DMS53 treated with DMSO at 0.1 percent for 48 hours (cell line): ENCODE results near the gene AURKB.

Experiments used
- DNase-seq: peaks from one replicate; lab custom pipeline; 2025; ENCODE audit not compliant: unreplicated experiment; lab: John Stamatoyannopoulos, UW

Gene AURKB

DNA sequence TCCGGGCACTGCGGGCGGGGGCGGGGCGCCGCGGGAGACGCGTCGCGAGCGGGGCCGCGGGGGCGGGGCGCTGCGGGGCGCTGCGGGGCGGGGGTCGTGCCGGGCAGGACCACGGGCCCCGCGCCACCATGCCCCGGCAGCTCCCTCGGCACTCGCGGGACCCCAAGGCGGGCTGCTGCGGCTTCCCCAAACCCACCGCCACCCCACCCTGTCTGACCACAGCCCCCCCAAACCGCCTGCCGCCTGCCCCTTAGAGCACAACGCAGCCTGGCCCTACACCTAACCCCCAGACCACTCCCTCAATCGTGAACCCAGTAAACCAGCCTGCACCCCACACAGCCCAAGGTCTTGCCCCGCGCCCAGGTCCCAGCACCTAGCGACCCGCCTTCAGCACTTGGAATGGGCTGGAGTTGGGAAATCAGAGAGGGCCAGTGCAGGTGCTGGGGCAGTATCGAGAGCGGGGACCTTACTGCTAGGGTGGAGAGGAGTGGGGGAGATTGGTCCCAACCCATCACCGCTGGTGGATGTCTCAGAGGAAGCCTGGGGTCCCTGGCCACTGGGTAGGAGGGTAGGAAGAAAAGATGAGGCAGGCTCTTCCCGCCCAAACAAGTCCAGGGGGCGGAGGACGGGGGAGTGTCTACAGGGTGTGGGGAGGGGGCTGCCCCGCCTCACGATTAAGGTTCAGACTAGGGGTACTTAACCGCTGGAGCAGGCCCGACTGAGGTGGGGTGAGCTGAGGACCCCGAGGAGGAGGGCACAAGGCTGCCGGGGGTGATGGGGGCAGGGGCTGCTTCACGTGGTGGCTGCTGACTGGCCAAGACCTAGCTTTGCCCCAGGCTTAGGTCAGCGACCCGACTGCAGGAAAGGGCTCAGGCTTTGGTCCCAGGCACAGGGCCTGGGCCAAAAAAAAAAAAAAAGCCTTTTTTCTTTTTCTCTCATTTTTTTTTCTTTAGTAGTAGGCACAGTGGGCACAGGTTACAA, 47.1 kb downstream of the AURKB start:
- peak; percentile 24 for DNase-seq

DNA sequence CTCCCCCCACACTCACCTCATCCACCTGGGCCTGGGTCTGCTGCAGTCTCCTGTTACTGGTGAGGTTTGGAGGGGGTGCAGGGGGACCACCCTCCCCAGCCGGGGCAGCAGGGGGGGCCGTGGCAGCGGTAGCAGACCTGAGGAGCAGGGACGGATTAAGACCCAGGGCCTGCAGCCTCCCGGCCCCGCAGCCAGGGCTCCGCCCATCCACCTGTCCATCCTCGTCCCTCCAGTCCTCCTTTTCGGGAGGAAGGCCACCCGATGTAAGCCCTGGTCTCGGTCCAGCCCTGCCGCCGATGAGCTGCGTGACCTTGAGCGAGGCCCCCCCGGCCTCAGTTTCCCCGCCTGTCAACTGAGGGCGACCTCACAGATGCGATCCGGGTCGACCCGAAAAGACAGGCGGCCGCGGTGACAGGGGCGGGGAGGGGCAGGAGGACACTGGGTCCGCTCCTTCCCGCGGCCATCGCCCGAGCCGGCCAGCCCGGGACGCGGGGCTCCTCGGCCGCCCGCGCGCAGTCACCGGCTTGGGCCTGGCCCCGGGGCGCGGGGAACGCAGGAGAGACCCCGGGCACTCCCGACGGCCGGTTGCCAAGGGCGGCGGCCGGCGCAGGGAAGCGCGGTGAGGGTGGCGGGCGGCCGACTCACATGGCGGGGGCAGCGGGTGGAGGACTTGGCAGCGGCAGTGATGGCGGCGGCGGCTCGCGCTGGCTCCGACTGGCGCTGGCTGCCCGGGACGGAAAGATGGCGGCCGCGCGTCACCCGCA, 48.0 kb downstream of the AURKB start, which contains the start of gene VAMP2:
TSS of gene VAMP2 (minus strand) at position 716 of the 764 bp plus-strand sequence. CDS start at position 647, 69 bp downstream.
- DNase-seq: peak; percentile 58

DNA sequence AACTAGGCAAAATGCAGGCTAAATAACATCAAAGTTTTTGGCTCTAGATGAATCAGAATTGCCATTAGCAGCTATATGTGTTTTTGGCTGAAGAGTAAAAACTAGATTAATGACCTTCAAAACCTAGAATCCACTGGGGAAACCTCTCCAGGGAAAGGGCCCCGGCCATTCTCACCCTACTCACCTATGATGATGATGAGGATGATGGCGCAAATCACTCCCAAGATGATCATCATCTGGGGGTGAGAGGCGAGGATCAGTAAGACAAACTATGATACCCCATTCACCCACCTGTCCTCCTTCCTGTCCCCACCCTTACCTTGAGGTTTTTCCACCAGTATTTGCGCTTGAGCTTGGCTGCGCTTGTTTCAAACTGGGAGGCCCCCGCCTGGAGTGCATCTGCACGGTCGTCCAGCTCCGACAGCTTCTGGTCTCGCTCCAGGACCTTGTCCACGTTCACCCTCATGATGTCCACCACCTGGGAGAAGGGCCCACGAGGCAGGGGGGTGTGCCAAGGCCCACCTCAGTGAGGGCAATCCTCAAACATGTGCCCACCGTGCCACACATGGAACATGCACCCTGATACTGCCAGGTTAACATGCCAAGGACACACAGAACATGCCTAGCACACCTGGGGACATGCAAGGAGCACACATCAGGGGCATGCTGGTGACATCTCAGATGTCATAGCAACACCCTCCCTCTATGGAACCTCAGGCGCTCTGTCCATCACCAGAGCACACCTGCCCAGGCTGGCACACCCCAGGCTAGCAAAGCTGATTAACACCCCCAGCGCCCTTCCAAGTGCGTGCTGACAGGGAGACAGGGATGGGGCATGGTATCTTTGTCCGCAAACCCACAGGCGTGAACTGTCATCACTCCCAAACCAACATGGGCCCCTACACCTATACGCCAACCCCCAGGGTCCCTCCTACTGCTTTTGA, 48.8 kb downstream of the AURKB start:
- no peak for DNase-seq

DNA sequence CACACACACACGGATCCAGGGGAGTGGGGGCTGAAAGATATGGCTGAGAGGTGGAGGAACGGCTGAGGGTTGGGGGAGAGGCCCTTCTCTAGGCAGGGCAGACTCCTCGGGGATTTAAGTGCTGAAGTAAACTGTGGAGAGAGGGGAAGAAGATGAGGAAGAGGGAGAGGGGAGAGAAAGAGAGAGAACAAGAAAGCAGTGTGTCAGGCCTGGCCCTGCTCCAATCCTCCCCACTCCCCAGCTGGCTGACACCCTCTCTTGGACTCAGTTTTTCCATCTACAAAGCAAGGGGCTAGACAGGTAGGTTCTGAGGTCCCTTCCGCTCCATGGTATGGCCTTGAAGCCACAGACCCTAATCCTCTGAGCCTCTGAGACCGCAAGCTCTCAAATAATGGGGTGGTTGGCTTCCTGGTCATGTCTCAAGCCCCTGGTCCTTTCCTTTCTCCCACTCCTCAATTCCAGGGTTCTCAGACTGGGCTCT, 49.6 kb downstream of the AURKB start:
- no peak for DNase-seq

DNA sequence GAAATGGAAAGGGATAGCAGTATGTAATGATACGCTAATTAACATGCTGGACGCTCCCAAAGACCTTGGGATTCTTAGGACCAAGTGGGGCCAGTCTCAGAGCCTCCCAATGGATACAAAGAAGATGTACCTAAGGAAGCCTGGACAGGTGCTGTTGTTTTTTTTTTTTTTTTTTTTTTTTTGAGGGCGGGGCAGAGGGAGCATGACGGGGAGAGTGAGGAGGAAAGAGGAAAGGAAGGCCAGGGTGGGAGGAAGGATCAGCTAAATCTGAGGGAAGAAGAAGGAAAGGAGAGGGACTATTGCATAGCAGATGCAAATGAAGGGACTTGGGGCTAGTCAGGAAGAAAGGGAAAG, 50.2 kb downstream of the AURKB start:
- no peak for DNase-seq

DNA sequence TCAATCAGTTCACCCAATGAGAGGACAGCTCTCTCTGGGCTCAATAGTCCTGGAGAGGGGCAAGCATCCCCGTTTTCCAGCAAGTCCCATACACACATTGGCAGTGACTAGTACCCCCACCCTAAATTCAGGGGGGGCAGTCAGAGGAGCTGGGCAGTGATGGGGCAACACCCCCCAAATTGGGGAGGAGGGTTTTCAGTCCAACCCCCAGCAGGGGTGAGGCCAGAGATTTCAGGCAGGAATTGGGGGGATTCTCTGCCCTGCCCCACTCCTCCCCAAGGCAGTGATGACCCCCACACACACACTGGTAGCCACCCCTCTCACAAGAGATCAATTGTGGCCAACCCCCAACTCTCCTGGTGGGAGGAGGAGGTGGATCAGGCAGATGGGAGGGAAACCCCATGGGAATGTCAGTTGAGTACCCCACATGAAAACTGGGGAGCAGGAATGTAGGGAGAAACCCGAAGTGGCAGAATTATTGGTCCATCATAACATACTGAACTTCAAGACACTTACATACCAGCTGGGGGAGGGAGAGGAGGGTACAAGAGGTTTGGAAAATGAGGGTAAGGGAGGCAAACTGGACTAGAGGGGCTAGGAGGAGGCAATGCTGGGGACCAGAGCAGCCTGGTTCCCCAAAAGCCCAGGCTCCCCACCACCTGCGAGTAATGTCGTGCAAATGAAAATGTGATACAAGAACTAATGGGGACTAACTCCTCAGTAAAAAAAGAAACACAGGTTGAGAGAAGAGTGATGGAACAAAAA, 50.7 kb downstream of the AURKB start:
- DNase-seq: no peak

DNA sequence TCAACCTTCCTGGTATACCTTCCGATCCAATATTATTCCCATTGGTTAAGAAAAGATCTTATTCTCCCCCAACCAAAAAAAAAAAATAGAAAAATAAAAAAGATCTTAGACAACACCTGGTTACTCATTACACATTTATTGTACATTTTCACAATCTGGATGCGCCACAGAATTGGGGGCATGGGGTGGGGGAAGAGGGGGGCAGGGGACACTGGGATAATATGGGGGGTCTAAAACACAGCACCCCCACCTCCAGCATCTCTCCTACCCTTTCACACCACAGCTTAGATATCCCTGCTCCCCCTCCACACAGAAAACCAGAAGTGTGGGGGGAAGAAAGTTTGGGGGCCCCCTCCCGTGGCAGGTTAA, 51.4 kb downstream of the AURKB start:
- no peak for DNase-seq

DNA sequence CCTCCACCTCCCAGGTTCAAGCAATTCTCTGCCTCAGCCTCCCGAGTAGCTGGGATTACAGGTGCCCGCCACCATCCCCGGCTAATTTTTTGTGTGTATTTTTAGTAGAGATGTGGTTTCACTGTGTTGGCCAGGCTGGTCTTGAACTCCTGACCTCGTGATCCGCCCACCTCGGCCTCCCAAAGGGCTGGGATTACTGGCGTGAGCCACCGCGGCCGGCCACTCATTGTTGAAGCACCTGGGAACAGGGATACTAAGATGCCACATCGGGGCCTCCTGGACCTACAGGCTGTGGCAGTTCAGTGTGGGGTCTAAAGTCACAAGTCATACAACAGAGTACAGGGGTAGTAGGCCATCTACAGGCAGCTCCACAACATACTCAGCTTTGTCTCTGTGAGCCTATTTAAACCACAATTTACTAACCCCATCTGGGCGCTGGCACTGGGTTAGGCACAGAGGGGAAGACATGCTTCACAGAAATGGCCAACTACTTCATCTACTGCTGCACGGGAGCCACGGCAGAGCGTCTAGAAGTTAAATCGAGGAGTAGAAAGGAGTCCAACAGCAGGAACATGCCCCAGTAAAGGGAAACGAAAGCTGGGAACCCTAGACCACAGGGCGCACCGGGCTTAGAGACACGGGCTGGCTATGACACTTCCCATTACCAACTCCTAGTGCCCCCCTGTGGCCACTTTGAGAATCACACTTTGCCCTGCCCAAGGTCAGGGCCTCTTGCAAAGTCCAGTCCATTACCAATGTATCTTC, 51.9 kb downstream of the AURKB start:
- DNase-seq: peak; percentile 95

DNA sequence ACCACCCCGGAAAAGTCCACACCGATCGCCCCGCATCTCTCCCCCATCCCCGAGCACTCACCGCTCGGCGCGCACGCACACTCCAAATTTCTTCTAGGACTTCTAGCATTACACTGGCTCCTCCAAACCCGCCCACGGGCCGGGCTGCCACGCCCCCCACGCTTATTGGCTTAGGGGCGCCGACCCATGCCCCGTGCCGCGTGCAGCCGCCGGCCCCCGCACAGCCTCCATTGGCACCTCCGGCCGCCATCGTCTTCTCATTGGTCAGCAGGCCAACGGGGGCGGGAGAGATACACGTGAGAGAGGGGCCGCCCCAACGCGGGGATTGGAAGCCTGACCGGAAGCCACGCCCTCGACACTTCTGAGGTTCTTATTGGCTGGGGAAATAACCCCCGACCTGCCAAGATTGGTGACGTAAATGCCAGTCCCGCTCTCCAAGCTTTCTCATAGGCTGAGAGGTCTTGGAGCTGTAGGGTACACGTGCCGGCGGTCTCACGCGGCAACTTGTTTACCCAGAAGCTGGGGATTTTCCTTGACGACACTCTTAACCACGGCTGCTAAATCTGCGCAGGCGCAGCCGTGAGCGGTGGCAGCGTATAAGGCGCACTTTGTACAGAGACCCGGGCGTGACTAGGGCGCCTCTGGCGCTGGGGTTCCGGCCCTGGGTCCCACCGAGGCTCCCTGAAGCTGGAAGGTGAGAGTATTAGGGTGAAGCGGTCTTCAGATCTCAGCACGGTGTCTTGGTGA, 54.0 kb downstream of the AURKB start:
- peak; percentile 100 for DNase-seq

DNA sequence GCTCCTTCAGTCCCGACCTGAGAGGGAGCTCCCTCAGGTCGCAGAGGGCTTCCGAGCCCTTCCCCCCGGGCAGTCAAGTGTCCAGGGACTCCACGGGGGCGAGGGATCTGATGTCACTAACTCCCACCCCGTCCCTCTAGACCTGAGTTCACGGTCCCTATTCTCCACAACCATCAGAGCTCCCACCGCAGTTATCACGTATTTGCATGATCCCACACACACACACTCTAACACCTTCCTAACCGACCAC, 54.5 kb downstream of the AURKB start:
- DNase-seq: no peak

DNA sequence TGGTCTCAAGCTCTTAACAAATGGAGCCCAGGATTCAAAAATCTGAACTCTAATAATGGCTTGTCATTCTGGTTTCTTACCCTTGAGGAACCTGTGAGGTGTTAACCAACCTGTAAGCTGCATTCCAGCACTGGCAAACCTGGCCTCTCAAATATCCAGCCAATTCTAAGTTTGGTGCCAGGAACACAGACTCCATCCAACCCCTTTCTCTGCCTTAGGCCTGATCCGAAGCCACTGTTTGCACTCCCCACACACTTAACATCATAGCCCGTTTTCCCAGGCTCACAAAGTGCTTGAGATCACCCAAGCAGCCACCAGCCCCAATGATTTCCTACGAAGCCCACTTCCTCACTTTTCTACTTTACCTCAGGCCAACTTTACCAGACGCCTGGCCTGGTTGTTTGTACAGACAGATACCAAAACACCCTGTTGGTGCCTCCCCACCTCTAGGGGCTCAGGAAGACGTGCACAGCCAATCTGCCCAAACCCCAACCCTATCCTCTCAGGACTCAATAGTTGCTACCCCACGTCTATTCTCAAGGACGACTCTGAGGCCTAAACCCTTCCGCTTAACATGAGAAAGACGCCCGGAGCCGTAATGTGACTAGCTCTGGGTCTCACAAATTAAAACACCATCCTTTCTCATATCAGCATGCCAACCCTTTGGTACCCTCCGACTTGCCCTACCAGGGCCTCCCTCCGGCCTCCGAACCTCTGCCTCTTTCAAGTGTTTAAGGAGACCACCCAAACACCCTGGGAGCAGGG, 55.0 kb downstream of the AURKB start:
- DNase-seq: no peak
